SW480 (cell line): Measurements from ENCODE around the gene DPYSL5.

Source experiments
- DNase-seq: peaks from one replicate; pipeline ENCODE4 v3.0.0-alpha.2; 2016; ENCODE audit warnings: low spot score

Gene DPYSL5

DNA sequence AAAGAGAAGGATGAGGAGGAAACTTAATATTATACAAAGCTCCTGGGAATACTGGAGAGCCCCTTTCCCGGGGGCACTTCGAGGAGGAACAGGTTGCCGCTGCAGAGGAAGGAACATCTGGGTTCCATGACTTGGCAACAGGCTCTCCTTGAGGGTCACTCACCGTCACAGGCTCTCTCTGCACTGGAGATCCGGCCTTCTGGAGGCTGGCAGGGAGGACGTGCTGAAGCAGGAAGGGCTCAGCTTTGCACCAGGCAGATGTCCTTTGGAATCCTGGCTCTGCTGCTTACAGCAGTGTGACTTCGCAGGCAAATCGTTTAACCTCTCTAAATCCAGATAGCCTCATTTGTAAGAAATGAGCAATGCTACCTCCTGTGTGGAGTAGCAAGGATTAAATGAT is 2.9 kb upstream of the DPYSL5 start:
- DNase-seq, result no peak

DNA sequence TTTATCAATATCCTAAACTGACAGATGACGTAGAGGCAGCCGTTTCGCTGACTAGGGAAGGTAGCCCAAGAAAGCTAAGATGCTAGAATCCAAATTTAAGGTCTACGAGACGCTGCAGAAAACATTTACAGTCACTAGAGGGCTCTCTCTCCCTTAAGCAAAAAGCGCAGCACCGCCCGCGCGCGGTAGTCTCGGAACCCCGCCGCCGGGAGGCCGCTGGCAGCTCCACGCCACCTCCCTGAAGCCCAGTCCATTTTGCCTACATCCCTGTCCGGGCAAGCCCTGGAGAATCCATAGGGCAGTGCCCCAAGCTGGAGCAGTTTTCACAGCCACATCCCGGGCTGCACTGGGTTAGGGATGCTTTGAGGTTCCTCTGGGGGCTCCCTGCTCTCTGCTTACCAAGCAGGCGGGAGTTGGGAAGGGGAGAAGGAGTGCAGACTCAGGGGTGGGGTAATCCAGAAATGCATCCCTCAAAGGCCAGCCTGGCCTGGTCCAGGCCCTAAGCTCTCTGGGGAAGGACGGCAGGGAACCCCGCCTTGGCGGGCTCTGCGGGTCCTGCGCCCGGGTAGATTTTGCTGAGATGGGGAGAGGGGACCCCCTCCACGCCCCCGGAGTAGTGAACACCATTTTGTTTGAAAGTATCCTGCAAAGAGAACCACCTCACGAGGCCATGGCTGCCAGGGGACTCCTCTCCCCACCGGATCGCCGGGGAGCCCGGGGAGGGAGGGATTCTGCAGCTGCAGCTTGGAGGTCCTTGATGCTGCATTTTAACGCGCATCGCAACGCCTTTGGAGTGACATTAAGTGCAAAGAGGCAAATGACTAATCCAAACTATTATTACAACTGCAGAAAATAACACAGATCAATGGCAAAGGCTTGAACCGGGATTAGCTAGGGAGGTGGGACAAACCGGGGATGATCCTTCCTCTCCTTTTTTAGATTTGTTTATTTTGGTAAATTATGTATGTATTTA is 1.3 kb upstream of the DPYSL5 start:
- peak; percentile 87 for DNase-seq

GRCh38 chr2:26847307-26847654 is 651 bp upstream of the DPYSL5 start:
- DNase-seq, result no peak

DNA sequence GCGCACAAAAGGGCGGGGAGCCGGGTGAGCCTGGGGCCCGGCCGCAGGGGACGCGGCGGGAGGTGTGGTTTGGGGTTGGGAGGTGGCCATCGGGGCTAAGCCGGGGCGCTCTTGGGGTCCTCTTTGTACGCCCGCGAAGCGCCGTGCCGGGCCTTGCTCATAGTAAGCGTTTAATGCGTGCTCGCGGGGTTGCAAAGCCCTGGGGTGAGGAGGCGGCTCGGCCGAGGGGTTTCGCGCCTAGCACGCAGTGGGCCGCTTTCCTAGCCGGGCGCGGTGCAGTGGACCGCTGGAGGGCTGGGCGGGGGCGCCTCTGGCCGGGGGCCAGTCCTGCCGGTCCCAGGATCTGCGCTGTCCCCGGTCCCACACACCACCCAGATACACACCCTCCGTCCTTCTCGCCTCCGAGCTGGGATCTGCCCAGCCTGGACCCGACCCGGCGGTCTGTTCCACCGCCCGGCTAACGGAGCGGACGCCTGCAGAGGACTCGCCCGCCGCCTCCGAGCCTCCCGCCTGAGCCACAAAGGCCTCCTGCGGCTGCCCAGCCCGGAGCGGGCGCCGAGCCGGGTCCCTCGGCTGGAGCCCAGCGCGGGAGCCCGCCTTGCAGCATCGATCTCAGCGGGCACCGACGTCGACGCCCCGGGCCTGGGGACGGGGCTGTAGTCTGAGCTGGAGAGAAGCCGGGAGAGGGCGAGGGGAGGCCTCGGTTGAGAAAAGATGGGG is 564 bp downstream of the DPYSL5 start:
- peak; percentile 32 for DNase-seq

DNA sequence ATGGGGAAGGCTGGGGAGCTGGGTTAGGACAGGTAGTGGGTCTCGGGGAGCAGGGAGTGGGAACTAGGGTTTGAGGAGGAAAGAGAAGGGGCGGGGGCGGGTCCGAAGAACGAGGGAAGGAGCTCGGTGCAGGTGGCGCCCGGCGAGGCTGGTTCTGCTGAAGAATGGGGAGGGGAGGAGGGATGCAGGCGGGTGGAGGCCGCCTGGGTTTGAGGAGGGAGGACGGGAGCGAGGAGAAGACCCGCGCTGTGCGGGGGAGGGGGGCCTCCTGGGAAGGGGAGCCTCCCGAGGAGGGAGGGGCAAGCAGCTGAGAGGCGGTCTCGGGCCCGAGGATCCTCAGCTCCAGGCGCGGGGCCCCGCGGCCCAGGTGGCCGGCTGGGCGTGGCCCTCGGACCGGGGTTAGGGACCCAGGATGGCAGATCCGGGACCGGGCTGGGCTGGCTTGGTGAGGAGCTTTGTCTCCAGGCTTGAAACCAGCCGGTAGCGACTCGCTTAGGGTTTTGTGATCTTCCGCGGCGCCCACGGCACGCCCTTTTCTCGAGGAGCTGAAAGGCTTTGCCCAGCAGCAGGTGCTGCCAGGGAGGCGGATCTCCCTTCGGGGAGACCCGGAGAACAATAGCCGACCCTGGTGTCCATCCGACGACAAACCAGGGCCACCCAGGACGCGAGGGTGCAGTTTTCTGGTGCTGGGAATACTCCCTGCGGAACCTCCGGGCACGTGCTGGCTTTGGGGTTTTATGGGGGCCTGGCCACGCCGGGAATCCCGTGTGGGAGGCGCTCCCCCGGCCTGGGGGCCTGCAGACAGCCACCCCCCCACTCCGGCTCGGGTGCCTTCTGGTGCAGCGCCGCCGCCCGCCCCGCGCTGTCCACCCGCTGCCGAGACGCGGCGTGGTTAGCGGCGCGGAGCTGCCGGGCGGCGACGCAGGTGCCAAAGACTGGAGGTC is 1.4 kb downstream of the DPYSL5 start:
- no peak for DNase-seq

GRCh38 chr2:26850000-26850431 is 2.1 kb downstream of the DPYSL5 start:
- DNase-seq, result no peak

- peak; percentile 27 for DNase-seq
Observed at GRCh38 chr2:26850505-26850904, 2.6 kb downstream of the DPYSL5 start.

GRCh38 chr2:26852405-26853306 is 4.7 kb downstream of the DPYSL5 start:
- DNase-seq, result no peak

GRCh38 chr2:26853751-26854150 is 5.8 kb downstream of the DPYSL5 start:
- no peak for DNase-seq

DNA sequence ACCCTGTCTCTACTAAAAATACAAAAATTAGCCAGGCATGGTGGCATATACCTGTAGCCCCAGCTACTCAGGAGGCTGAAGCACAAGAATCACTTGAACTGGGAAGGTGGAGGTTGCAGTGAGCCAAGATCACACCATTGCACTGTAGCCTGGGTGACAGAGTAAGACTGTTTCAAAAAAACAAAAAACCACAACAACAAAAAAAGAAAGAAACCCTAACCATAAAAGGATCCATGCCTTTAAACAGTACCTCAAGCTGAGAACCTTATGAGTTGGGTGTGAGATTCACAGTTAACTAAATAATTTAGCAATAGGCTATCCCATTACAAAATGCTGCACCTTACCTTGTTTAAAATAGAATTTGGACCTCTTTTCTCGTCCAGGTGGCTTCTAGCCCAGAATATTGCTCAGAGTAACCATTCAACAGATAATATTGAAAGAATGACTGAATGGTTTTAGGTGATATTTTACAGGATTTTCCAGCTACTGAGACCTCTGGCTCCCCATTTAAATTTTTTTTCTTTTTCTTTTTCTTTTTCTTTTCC is 6.4 kb downstream of the DPYSL5 start:
- DNase-seq, result no peak

DNA sequence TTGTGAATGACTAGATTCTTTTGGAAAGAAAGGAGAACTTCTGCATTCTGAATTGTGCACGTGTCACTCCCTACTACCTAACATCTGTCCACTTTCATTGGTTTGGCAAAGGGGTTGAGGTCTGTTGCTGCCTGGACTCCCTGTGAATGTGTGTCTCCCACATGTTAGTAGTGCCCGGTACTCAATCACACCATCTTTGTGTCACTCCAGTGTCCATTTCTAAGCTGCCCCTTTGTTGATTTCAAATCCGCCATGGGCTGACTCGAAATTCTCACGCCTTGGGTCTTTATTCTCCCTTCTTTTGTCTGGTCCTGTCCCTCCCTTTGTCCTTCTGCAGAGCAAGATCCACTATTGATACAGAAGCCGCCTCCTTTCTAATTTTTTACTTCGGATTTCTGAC is 7.5 kb downstream of the DPYSL5 start:
- DNase-seq, result no peak

GRCh38 chr2:26859622-26860021 is 11.7 kb downstream of the DPYSL5 start:
- DNase-seq, result no peak

DNA sequence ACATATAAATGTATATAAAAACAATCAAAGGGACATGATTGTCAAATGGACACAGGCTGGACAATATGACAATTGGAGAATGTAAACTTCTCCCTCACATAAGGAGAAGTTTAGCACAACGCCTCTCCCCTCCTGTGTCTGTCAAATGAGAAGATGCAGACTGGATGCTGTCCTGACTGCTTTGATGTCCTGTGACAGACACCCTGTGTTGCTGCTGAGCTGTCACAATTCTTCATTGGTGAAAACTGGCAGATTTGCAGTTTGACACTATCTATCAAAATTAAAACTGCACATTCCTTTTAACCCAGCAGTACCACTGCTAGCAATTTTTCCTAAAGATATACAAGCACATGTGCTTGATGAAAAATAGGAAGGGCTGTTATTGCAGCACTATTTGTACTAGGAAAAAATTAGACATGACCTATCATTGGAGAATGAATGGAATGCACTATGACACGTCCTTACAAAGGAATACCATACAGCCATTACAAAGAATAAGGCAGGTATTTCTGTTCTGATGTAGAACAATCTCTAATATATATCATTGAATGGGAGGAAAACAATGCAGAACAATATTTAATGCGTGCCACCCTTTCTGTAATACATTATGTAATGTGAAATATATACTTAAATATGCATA is 12.4 kb downstream of the DPYSL5 start:
- no peak for DNase-seq

GRCh38 chr2:26861610-26862224 is 13.8 kb downstream of the DPYSL5 start:
- DNase-seq, result no peak

DNA sequence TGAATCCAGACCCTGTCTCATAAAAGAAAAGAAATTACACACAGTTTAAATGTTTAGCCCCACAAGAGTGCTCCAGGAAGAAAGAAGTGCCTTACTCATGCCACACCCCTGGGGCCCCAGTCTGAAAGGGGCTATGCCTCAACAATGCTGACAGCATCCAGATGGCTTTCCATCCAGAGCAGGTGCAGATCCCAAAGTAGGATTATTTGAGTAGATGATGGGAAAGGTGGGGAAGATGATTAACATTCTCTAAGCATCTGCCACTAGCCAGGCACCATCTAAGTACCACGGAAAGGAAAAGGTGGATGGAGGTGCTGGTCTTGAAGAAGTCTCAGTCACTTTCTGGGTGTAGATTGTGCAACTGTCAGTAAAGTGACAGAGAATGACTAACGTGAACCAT is 16.3 kb downstream of the DPYSL5 start:
- no peak for DNase-seq

GRCh38 chr2:26864646-26865045 is 16.7 kb downstream of the DPYSL5 start:
- no peak for DNase-seq

DNA sequence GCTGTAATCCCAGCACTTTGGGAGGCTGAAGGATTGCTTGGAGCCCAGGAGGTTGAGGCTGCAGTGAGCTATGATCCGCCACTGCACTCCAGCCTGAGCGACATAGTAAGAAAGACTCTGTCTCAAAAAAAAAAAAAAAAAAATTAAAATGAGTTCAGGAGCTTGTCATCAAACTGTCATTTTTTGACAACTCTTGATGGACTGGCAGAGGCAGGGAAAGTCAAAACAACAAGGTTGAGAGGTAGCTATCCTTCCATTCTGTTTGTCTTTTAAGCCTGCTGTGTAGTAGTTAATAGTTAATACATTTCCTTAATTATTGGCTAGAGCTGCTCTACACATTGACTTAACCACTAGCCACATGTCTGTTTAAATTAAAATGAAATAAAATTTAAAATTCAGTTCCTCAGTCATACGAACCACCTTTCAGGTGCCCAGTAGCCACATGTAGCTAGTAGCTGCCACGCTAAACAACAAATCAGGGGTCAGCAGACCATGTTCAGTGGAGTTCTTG is 22.7 kb downstream of the DPYSL5 start:
- no peak for DNase-seq

GRCh38 chr2:26873286-26873983 is 25.5 kb downstream of the DPYSL5 start:
- no peak for DNase-seq

DNA sequence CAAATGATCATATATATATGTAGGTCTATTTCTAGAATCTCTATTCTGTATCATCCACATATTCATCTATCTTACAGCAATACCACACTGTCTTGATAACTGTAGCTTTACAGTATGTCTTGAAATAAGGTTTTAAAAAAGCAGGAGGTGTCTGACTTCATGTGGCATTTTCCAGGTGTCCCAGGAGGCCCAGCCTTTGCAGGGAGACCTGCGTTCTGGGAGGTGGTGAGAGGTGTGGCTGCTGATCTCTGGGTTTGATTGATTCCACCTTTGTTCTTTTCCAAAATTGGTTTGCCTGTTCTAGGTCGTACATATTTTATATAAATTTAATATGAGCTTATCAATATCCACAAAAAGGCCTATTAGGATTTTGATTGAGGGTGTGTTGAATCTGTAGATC is 26.6 kb downstream of the DPYSL5 start:
- no peak for DNase-seq
